Colon (tissue), 2 donors: ENCODE measurements around the gene LIFR.
"Not testable (repeated sequence)": the region's sequence is repeated elsewhere in the genome, so short reads cannot be mapped to it uniquely, and the experiment has no call there.

ENCODE experiments used
- FAIRE-seq: peaks from 2 replicates; lab custom pipeline; 2012; peaks lifted over from hg19 to GRCh38; lab: Jason Lieb, UNC
- donor health status: control.
- donor health status: control.

The LIFR gene

DNA sequence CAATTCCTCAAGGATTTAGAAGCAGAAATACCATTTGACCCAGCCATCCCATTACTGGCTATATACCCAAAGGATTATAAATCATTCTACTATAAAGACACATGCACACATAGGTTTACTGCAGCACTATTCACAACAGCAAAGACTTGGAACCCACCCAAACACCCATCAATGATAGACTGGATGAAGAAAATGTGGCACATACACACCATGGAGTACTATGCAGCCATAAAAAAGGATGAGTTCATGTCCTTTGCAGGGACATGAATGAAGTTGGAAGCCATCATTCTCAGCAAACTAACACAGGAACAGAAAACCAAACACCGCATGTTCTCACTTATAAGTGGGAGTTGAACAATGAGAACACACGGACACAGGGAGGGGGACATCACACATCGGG lies 39.8 kb downstream of the LIFR start:
- FAIRE-seq, result not testable (repeated sequence)

DNA sequence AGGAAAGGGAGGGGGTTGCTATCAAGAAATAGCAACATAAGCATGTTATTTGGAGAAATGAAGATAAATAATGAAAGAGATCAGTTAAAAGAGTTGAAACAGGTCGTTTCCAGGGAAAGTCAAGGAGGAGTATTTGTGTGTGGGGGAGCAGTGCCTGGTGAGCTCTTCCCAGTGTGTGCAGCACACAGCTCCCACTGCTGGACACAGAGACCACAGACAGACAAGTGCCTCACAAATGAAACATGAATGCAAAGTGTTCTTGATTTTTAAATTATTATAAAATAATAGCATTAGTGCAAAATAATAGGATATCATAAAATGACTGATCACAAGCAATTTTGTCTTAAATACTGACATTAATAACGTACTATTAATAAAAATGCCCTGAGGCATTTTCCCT lies 40.8 kb downstream of the LIFR start:
- no peak for FAIRE-seq

DNA sequence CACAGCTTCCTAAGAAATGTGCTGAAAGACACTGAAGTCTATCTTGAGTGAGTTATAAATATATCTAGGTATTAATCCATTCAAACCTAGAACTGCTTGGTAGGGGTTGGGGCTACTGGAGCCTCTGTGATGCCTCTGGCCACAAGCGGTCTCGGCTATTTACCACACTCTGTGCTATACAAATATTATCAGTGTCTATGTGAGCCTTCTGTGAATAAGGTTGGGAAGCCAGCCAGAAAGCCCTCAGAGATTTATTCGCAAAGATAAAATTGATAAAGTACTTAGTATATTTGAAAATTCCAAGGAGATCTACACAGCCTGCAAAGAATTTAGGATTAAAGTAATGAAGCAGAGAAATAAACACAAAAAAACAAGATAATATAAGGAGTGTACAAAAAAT lies 41.4 kb downstream of the LIFR start:
- no peak for FAIRE-seq

GRCh38 chr5:38509185-38509584 lies 47.3 kb downstream of the LIFR start:
- FAIRE-seq, result no peak

GRCh38 chr5:38506302-38506701 lies 50.1 kb downstream of the LIFR start:
- no peak for FAIRE-seq

DNA sequence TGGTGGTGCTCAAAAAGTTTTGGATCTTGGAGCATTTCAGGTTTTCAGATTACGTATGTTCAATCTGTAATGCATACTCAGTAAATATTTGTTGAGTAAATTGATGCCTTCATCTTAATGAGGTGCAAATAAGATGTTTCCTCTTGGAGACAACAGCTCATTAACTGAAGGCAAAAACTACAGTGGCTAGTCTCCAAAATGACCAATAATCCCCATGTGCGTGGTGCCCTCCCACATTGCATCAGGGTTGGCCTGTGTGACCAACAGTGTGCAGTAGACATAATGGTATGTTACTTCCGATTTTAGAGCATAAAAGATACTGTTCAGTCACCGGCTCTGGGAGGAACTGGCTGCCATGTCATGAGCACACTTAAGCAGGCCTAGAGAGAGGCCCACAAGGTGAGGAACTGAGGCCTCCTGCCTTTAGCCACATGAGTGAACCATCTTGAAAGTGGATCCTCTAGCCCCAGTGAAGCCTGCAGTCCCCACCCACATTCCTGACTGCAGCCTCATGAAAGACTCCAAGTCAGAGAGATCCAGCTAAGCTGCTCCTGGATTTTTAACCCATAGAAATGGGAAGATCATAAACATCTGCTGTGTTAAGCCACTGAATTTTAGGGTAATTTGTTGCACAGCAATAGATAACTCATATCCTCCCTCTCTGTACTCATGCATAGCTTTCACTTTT lies 55.7 kb downstream of the LIFR start:
- FAIRE-seq, result no peak

GRCh38 chr5:38497946-38498345 lies 58.5 kb downstream of the LIFR start:
- no peak for FAIRE-seq

- FAIRE-seq, result no peak
These were observed 61.7 kb downstream of the LIFR start for GRCh38 chr5:38494763-38495162.

GRCh38 chr5:38494175-38494574 lies 62.3 kb downstream of the LIFR start:
- FAIRE-seq, result no peak

GRCh38 chr5:38483805-38484398 lies 72.5 kb downstream of the LIFR start:
- no peak for FAIRE-seq

GRCh38 chr5:38479315-38479904 lies 77.0 kb downstream of the LIFR start:
- FAIRE-seq, result no peak

DNA sequence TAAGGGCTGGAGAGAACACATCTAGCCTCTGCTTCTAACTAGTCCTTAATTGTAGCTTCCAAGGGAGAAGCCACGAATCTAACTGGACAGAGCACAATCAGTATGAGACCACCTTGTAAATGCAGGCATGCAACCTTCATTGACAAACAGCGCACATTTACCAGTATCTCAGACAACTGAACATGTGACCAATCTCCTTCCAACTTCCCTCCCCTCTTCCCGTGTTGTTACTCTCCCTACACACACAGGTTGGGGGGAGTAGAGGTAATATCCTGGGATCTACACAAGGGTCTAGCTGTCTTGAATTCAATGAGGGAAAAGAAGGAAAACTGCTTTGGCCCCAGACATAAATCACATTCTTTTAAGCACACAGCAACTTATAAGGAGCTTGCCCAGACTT lies 77.6 kb downstream of the LIFR start:
- FAIRE-seq, result no peak

DNA sequence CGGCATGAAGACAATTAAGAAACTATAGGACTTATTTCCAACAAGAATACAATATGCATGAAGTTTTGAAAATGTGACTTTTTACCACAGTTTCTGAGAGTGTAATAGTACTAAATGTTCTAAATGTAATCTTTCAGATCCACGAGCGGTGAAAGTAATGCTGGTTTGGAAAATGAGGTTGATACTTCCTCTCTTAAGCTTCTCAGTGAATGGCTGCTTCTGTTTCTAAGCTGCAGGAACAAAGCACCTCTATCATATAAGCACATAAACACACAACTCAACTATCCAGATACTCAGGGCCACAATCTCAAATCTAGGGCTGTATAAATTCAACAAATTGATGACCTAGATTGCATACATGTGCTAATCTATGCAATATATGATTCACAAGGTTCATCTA lies 78.3 kb downstream of the LIFR start:
- FAIRE-seq, result no peak

GRCh38 chr5:38473008-38473407 lies 83.4 kb downstream of the LIFR start:
- FAIRE-seq, result no peak

DNA sequence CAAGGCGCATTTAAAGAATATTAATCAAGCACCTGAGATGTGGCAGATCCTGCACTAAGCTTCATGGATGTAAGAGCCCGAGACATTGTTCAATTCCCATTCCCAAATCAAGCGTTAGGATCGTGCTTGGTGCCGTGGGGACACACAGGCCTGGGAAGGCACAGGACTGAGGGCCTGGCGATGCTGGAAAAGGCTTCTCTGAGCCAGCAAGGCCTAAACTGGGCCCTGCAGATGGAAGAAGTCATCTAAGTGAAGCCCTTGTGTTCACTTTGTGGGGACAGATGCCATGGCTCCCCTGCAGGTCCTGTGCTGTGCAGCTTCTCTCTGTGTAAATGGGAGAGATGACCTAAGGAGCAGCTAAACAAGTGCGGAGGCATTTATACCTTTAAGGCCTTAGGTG lies 83.9 kb downstream of the LIFR start:
- FAIRE-seq, result no peak

- FAIRE-seq, result no peak
These were observed 84.7 kb downstream of the LIFR start for GRCh38 chr5:38471709-38472108.

DNA sequence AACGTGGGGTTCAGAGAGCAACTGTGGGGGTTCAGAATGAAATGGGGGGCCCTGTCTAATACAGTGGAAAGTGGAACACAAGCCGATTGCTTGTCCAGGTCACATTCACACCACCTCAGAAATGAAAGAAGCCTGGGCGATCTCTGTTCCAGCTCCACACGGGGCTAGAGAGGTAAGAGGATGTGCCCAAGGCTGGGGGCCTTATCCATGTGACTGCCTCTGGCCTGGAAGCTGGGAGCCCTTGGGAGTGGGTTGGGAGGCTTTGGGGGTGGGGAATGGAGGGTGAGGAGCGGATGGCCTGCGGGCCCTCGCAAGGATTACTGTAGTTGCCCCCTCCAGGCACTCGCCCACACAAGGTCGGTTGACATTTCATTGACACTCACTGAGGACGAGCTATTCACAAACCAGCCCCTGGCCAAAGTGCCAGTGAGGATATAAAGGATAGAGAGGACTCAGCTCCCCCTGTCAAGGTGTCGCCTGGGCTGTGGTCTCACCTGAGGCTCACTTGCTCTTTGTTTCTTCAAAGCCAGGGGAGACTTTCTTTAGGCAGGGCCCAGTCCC lies 86.7 kb downstream of the LIFR start:
- FAIRE-seq, result no peak

GRCh38 chr5:38468978-38469706 lies 87.3 kb downstream of the LIFR start:
- no peak for FAIRE-seq

DNA sequence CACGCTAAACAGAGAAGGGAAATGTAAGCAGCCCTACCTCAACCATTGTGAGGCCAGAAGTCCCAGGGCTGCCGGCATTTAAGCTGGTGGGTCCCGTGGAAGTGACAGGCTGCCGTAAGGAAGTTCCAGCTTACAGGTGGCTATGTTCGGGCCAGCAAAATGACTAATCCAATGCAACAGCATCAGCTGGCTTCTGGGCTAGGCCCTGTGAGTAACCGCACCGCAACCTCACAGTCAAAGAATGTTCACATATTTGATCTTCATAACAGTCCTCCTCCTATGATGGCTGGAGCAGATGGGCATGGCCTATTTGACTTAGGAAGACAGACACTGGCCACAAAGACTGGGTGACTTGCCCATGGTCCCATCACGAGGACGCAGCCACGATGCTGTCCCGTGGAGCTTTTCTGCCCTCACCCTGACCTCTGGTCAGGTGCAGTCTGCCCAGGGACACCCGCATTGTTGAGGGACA lies 88.2 kb downstream of the LIFR start:
- FAIRE-seq, result no peak

DNA sequence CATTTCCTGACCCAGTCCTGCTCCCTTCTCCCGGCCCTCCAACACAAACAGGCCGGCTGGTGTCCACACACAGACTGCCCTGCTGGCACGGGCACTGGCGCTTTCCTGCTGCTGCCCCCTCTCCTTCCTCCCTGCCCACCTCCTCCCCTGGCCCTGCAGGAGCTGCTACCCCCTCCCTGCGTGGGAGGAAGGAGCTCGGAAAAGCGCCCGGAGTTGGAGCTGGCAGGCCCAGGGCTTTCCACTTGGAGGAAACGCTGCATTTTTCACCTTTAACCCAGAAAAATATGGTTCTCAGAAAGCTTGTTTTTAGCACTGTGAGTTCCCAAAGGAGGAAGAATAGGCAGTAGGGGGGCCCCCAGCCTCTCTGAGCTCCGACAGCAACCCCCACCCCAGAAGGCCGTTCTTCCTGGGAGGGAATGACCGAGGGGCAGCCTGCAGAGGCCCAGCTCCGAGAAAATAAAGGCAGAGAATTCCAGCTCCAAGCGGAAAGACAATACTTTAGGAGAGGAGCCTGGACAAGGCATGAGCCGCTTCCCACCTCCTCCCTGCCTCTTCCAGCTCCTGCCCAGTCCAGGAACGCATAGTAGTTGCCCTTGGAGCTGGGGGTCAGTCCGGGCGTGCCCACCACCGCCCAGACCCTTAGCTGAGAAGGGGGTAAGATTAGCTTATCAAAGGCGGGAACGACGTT lies 88.9 kb downstream of the LIFR start:
- FAIRE-seq, result no peak

GRCh38 chr5:38466424-38467189 lies 89.8 kb downstream of the LIFR start:
- no peak for FAIRE-seq
